Mesenchymal stem cell (in vitro differentiated cells and primary cell): ENCODE results near the gene LY6G5C.

Source experiments
- DNase-seq: peaks from one replicate; pipeline ENCODE4 v3.0.0-alpha.2; 2013
- H2AFZ ChIP-seq: one replicate; pipeline ENCODE4 v1.6.1; 2013; ENCODE audit warnings: low read depth, mild to moderate bottlenecking, control low read depth, inconsistent platforms, low read length, moderate library complexity
- H2AK5ac ChIP-seq: 2 replicates; pipeline ENCODE4 v1.6.1; 2013; ENCODE audit warnings: low read length, moderate library complexity, mild to moderate bottlenecking, inconsistent platforms; ENCODE audit not compliant: severe bottlenecking
- H2BK120ac ChIP-seq: one replicate; pipeline ENCODE4 v1.6.1; 2013; ENCODE audit warnings: low read depth, mild to moderate bottlenecking, inconsistent platforms, low read length, moderate library complexity
- H2BK12ac ChIP-seq, 2 experiments: one replicate each; pipeline ENCODE4 v1.6.1; 2013; ENCODE audit warnings: inconsistent platforms in 2 of 2, low read length in 2 of 2, mild to moderate bottlenecking in 2 of 2, moderate library complexity in 2 of 2, control low read depth in 1 of 2
- H2BK15ac ChIP-seq: one replicate; pipeline ENCODE4 v1.6.1; 2013; ENCODE audit warnings: mild to moderate bottlenecking, low read depth, inconsistent platforms; ENCODE audit not compliant: poor library complexity, severe bottlenecking
- H2BK5ac ChIP-seq: 2 replicates; pipeline ENCODE4 v1.6.1; 2013; ENCODE audit warnings: low read depth, mild to moderate bottlenecking, low read length, control low read depth, inconsistent platforms; ENCODE audit not compliant: poor library complexity, severe bottlenecking
- H3K14ac ChIP-seq, 2 experiments: one replicate each; pipeline ENCODE4 v1.6.1; 2013; ENCODE audit warnings: inconsistent platforms in 2 of 2, low read length in 2 of 2, control low read depth in 1 of 2, mild to moderate bottlenecking in 1 of 2, moderate library complexity in 1 of 2
- H3K18ac ChIP-seq, 2 experiments: one replicate each; pipeline ENCODE4 v1.6.1; 2013; ENCODE audit warnings: inconsistent platforms in 2 of 2, low read length in 2 of 2, control low read depth in 1 of 2, low read depth in 1 of 2, mild to moderate bottlenecking in 1 of 2
- H3K23ac ChIP-seq, 2 experiments: one replicate each; pipeline ENCODE4 v1.6.1; 2013; ENCODE audit warnings: inconsistent platforms in 2 of 2, low read length in 2 of 2, mild to moderate bottlenecking in 2 of 2, moderate library complexity in 2 of 2, control low read depth in 1 of 2
- H3K27ac ChIP-seq: 2 replicates; pipeline ENCODE4 v1.5.1; 2013; ENCODE audit warnings: mild to moderate bottlenecking, moderate library complexity, low read length, control low read depth, inconsistent platforms; ENCODE audit not compliant: poor library complexity, severe bottlenecking
- H3K27me3 ChIP-seq, 2 experiments: 2 replicates each; pipeline versions ENCODE4 v1.6.1 to v1.7.0; 2013; ENCODE audit warnings: low read length in 2 of 2, mild to moderate bottlenecking in 2 of 2, moderate library complexity in 2 of 2, control low read depth in 1 of 2, inconsistent platforms in 1 of 2; ENCODE audit not compliant: control insufficient read depth in 1 of 2, insufficient read depth in 1 of 2
- H3K36me3 ChIP-seq, 2 experiments: 2 replicates each; pipeline versions ENCODE4 v1.6.1 to v1.7.0; 2013; ENCODE audit warnings: low read length in 2 of 2, control low read depth in 1 of 2, inconsistent platforms in 1 of 2, low read depth in 1 of 2, mild to moderate bottlenecking in 1 of 2; ENCODE audit not compliant: insufficient read depth in 2 of 2, control insufficient read depth in 1 of 2
- H3K4ac ChIP-seq, 2 experiments: one replicate each; pipeline ENCODE4 v1.6.1; 2013; ENCODE audit warnings: inconsistent platforms in 2 of 2, low read length in 2 of 2, mild to moderate bottlenecking in 2 of 2, moderate library complexity in 2 of 2, control low read depth in 1 of 2, low read depth in 1 of 2
- H3K4me1 ChIP-seq: 2 replicates; pipeline ENCODE4 v1.6.1; 2013; ENCODE audit warnings: low read depth, low read length, control low read depth; ENCODE audit not compliant: control insufficient read depth, insufficient read depth
- H3K4me2 ChIP-seq: 2 replicates; pipeline ENCODE4 v1.6.1; 2013; ENCODE audit warnings: low read length, mild to moderate bottlenecking, inconsistent platforms; ENCODE audit not compliant: poor library complexity, severe bottlenecking
- H3K4me3 ChIP-seq, 2 experiments: 2 replicates each; pipeline versions ENCODE4 v1.5.1 to v1.7.0; 2013; ENCODE audit warnings: low read length in 2 of 2, mild to moderate bottlenecking in 2 of 2, control low read depth in 1 of 2, low read depth in 1 of 2; ENCODE audit not compliant: insufficient read depth in 1 of 2
- H3K79me1 ChIP-seq: replicated peaks from 2 replicates; pipeline ENCODE4 v1.6.1; 2013; ENCODE audit warnings: mild to moderate bottlenecking, control low read depth, low read length, inconsistent platforms; ENCODE audit not compliant: poor library complexity, severe bottlenecking
- H3K9ac ChIP-seq: 2 replicates; pipeline ENCODE4 v1.7.0; 2013; ENCODE audit warnings: mild to moderate bottlenecking, low read length, moderate library complexity
- H3K9me3 ChIP-seq: 2 replicates; pipeline ENCODE4 v1.7.0; 2013; ENCODE audit warnings: mild to moderate bottlenecking, low read length; ENCODE audit not compliant: control insufficient read depth
- H4K8ac ChIP-seq: one replicate; pipeline ENCODE4 v1.6.1; 2013; ENCODE audit warnings: inconsistent platforms, mild to moderate bottlenecking, low read length, moderate library complexity
- H4K91ac ChIP-seq: one replicate; pipeline ENCODE4 v1.6.1; 2013; ENCODE audit warnings: mild to moderate bottlenecking, low read length, inconsistent platforms
- WGBS: methylation state at CpG from one replicate; pipeline ENCODE4 v1.1.7; 2013; ENCODE audit warnings: mixed read lengths; 5-methylcytosine and 5-hydroxymethylcytosine counted together

The LY6G5C gene

GRCh38 chr6:31728767-31729514 lies 48.1 kb upstream of the LY6G5C start, which contains the start of gene DDAH2:
DDAH2 (minus strand) TSS chr6:31729299; CDS start chr6:31729161, 138 bp downstream.
- H3K4ac ChIP-seq = peak within 1 kb of the TSS; percentile 66 to 80
- no peak within 1 kb of the TSS for H3K23ac ChIP-seq

GRCh38 chr6:31727717-31728671 lies 47.1 kb upstream of the LY6G5C start:
- 91% methylated on average over 37 of the region's 41 CpGs for WGBS
- Histone ChIP-seq H3K14ac (no peak overlapping the region), H3K9me3 (no peaks in the 10 kb centered on the region), H3K4me3 (peak overlapping the region in 1 of 2 experiments; percentile 93), H3K79me1 (peaks cover 19% of the 10 kb centered on the region), H2BK5ac (no peak overlapping the region), H3K27me3 (no peaks in the 10 kb centered on the region), H3K4me1 (peaks cover 13% of the 10 kb centered on the region), H3K23ac (no peak overlapping the region), H3K18ac (no peak overlapping the region), H3K36me3 (peaks cover 52 to 60% of the 10 kb centered on the region in 2 experiments), H3K4me2 (no peak overlapping the region), H2AK5ac (no peak overlapping the region), H3K4ac (no peak overlapping the region), H2AFZ (no peak overlapping the region), H2BK15ac (no peak overlapping the region), H4K8ac (no peak overlapping the region), H4K91ac (no peak overlapping the region), H3K9ac (peak overlapping the region; percentile 98), H2BK120ac (no peak overlapping the region), H3K27ac (no peak overlapping the region), H2BK12ac (no peak overlapping the region)
- DNase-seq = no peak

More at GRCh38 chr6:31728767-31729514, 48.1 kb upstream of the LY6G5C start, which contains the start of gene DDAH2:
- 54% methylated on average over 31 of the region's 36 CpGs for WGBS
- Histone ChIP-seq H3K9me3 (no peaks in the 10 kb centered on the region), H2AFZ (no peak within 1 kb of the TSS), H3K27me3 (no peaks in the 10 kb centered on the region), H4K91ac (peak within 1 kb of the TSS; percentile 89), H3K79me1 (peaks cover 19% of the 10 kb centered on the region), H2BK15ac (peak within 1 kb of the TSS; percentile 87), H2BK12ac (peak within 1 kb of the TSS in 1 of 2 experiments; percentile 55), H3K14ac (peak within 1 kb of the TSS in 1 of 2 experiments; percentile 56), H2AK5ac (no peak within 1 kb of the TSS), H4K8ac (peak within 1 kb of the TSS; percentile 96), H2BK5ac (peak within 1 kb of the TSS; percentile 15), H3K27ac (peak within 1 kb of the TSS; percentile 67), H3K36me3 (peaks cover 61 to 64% of the 10 kb centered on the region in 2 experiments), H3K4me1 (peaks cover 18% of the 10 kb centered on the region), H3K4me2 (peak within 1 kb of the TSS; percentile 82), H2BK120ac (peak within 1 kb of the TSS; percentile 82), H3K9ac (peak within 1 kb of the TSS; percentile 98), H3K18ac (peak within 1 kb of the TSS; percentile 85 to 89), H3K4me3 (peak within 1 kb of the TSS; percentile 74 to 93)
- no peak for DNase-seq

- no peak for DNase-seq
- Histone ChIP-seq H2BK5ac (no peak overlapping the region), H2BK15ac (no peak overlapping the region), H3K23ac (peak overlapping the region in 1 of 2 experiments; percentile 49), H3K9ac (peak overlapping the region; percentile 11), H3K4me1 (peaks cover 13% of the 10 kb centered on the region), H3K27ac (no peak overlapping the region), H3K4me2 (no peak overlapping the region), H2AFZ (no peak overlapping the region), H2BK120ac (no peak overlapping the region), H3K18ac (no peak overlapping the region), H4K91ac (no peak overlapping the region), H3K27me3 (no peaks in the 10 kb centered on the region), H2BK12ac (no peak overlapping the region), H3K79me1 (peaks cover 19% of the 10 kb centered on the region), H3K14ac (no peak overlapping the region), H3K4me3 (no peak overlapping the region), H3K9me3 (no peaks in the 10 kb centered on the region), H3K36me3 (peaks cover 44 to 54% of the 10 kb centered on the region in 2 experiments), H3K4ac (no peak overlapping the region), H2AK5ac (no peak overlapping the region), H4K8ac (no peak overlapping the region)
- 96% methylated on average over 7 of the region's 7 CpGs for WGBS
These were observed 46.3 kb upstream of the LY6G5C start for GRCh38 chr6:31727034-31727716.
